Bronchial epithelial cell (primary cell): ENCODE data around the gene HCAR1. TPM values are rescaled to one million over a fixed set of nuclear protein-coding genes. Genes with fewer than 3 reads are reported as not detected.
"Not testable (repeated sequence)": the region's sequence is repeated elsewhere in the genome, so short reads cannot be mapped to it uniquely, and the experiment has no call there.

Experiments used
- DNase-seq: peaks from one replicate; pipeline ENCODE4 v3.0.0-alpha.2; 2010; ENCODE audit warnings: low read depth
- FAIRE-seq: peaks from 2 replicates; lab custom pipeline; 2011; peaks lifted over from hg19 to GRCh38; lab: Jason Lieb, UNC
- H3K27me3 ChIP-seq: 2 replicates; pipeline ENCODE4 v1.5.1; 2011; ENCODE audit warnings: low read length; ENCODE audit not compliant: control insufficient read depth, insufficient read depth
- H3K36me3 ChIP-seq: 2 replicates; pipeline ENCODE4 v1.5.1; 2011; ENCODE audit warnings: low read length; ENCODE audit not compliant: control insufficient read depth, insufficient read depth
- H3K4me3 ChIP-seq: 2 replicates; pipeline ENCODE4 v1.5.1; 2011; ENCODE audit warnings: mild to moderate bottlenecking, low read depth, low read length, control low read depth
- CTCF ChIP-seq: IDR thresholded peaks from 2 replicates; pipeline ENCODE4 v1.5.1; 2011; ENCODE audit warnings: mild to moderate bottlenecking, moderate library complexity, low read length, control low read depth, inconsistent platforms; ENCODE audit not compliant: insufficient read depth, severe bottlenecking
- total RNA-seq: library from RNA; depleted of rRNA; stranded (reverse); fragments of >200 nt; gene quantifications from 2 replicates; pipeline ENCODE4 v1.2.1, GENCODE V29; 2014

The HCAR1 gene
- total RNA-seq, 1 donor from 2014 or later = under 0.01 TPM

GRCh38 chr12:122724641-122725243 lies 5.9 kb downstream of the HCAR1 start:
- TF ChIP-seq CTCF = no peak
- FAIRE-seq = no peak

GRCh38 chr12:122722387-122722786 lies 8.3 kb downstream of the HCAR1 start:
- TF ChIP-seq CTCF = no peak
- Histone ChIP-seq H3K4me3 (no peak overlapping the region), H3K27me3 (no peaks in the 10 kb centered on the region), H3K36me3 (no peaks in the 10 kb centered on the region)
- FAIRE-seq (no peak), DNase-seq (no peak)

More at GRCh38 chr12:122724641-122725243, 5.9 kb downstream of the HCAR1 start:
- DNase-seq = no peak
- no peaks in the 10 kb centered on the region for H3K27me3 ChIP-seq
- no peak overlapping the region for H3K4me3 ChIP-seq
- H3K36me3 ChIP-seq = no peaks in the 10 kb centered on the region

- H3K4me3 ChIP-seq = peak overlapping the region; percentile 4
- no peak for TF ChIP-seq CTCF
- DNase-seq = peak; percentile 97
- no peaks in the 10 kb centered on the region for H3K27me3 ChIP-seq
- FAIRE-seq = no peak
- no peaks in the 10 kb centered on the region for H3K36me3 ChIP-seq
These were observed 9.5 kb downstream of the HCAR1 start for GRCh38 chr12:122721057-122721545.

GRCh38 chr12:122716658-122717057 lies 14.0 kb downstream of the HCAR1 start, which contains the start of gene HCAR3:
TSS of gene HCAR3 (minus strand) at chr12:122716811. CDS start at chr12:122716737, 74 bp downstream.
- peak; percentile 95 for DNase-seq
- not testable (repeated sequence) for H3K27me3 ChIP-seq, H3K36me3 ChIP-seq, FAIRE-seq
- H3K4me3 ChIP-seq = peak within 1 kb of the TSS; percentile 17

GRCh38 chr12:122715211-122715610 lies 15.4 kb downstream of the HCAR1 start:
- not testable (repeated sequence) for H3K36me3 ChIP-seq, FAIRE-seq, H3K27me3 ChIP-seq
- H3K4me3 ChIP-seq = peak overlapping the region; percentile 7
- peak; percentile 41 for DNase-seq

GRCh38 chr12:122713491-122714188 lies 17.0 kb downstream of the HCAR1 start:
- peak overlapping the region; percentile 4 for H3K4me3 ChIP-seq

GRCh38 chr12:122711266-122711665 lies 19.4 kb downstream of the HCAR1 start:
- H3K4me3 ChIP-seq, H3K36me3 ChIP-seq, H3K27me3 ChIP-seq, DNase-seq, FAIRE-seq: not testable (repeated sequence)

More at GRCh38 chr12:122713491-122714188, 17.0 kb downstream of the HCAR1 start:
- FAIRE-seq = peak; percentile 50
- not testable (repeated sequence) for H3K27me3 ChIP-seq, DNase-seq, H3K36me3 ChIP-seq

- DNase-seq = not testable (repeated sequence)
These were observed 20.3 kb downstream of the HCAR1 start for GRCh38 chr12:122710341-122710740.

GRCh38 chr12:122709287-122709686 lies 21.4 kb downstream of the HCAR1 start:
- not testable (repeated sequence) for H3K4me3 ChIP-seq, H3K36me3 ChIP-seq, DNase-seq, H3K27me3 ChIP-seq
- peak; percentile 94 for FAIRE-seq

More at GRCh38 chr12:122710341-122710740, 20.3 kb downstream of the HCAR1 start:
- H3K4me3 ChIP-seq, H3K27me3 ChIP-seq, H3K36me3 ChIP-seq, FAIRE-seq: not testable (repeated sequence)

- not testable (repeated sequence) for DNase-seq
These were observed 26.8 kb downstream of the HCAR1 start for GRCh38 chr12:122703841-122704240.

More at GRCh38 chr12:122703841-122704240, 26.8 kb downstream of the HCAR1 start:
- FAIRE-seq, H3K4me3 ChIP-seq, H3K36me3 ChIP-seq, H3K27me3 ChIP-seq: not testable (repeated sequence)
